HepG2 (cell line): ENCODE results near the gene DPP6. TPM values are rescaled to one million over a fixed set of nuclear protein-coding genes. Genes with fewer than 3 reads are reported as not detected.

Experiments used
- ATAC-seq: fragments of 200-7000 bp; cut with Tn5 transposase; 3 replicates; pipeline ENCODE4 v1.9.1; 2020; ENCODE audit warnings: mild to moderate bottlenecking, moderate library complexity
- BruUV-seq: library from RNA; stranded (reverse); fragments of 400-500 nt; replicated peaks from 2 replicates; lab custom pipeline; 2021; lab: Mats Ljungman, UMichigan
- CTCF ChIA-PET: fragments of 300-600 bp; formaldehyde crosslinking; extraction: SDS; loops from one replicate; lab custom pipeline; 2021; ENCODE audit warnings: low total read pairs, inconsistent platforms, low intra/inter-chr PET ratio; lab: Yijun Ruan, JAX
- POLR2A ChIA-PET: fragments of 350-600 bp; sonication (Branson Sonifier 250); formaldehyde crosslinking; loops from one replicate; lab custom pipeline; 2020; ENCODE audit warnings: antibody characterized with exemption, inconsistent platforms; lab: Yijun Ruan, JAX
- DNase-seq: peaks from one replicate; pipeline ENCODE4 v3.0.0-alpha.2; 2015; ENCODE audit warnings: low spot score
- FAIRE-seq: peaks from 3 replicates; lab custom pipeline; 2011; peaks lifted over from hg19 to GRCh38; lab: Jason Lieb, UNC
- H2AFZ ChIP-seq: one replicate; pipeline ENCODE4 v1.6.1; 2011; ENCODE audit warnings: low read length, inconsistent platforms
- H3K27ac ChIP-seq: fragments of 300-600 bp; 3 replicates; pipeline ENCODE4 v1.8.0; 2011; ENCODE audit warnings: mixed run types, mild to moderate bottlenecking, mixed read lengths, low read length, inconsistent platforms; ENCODE audit not compliant: insufficient read depth; ENCODE audit errors: extremely low read length
- H3K27me3 ChIP-seq, 2 experiments: fragments of 200-600 bp in 1 of 2; 2 replicates in 1 of 2; 3 replicates in 1 of 2; pipeline versions ENCODE4 v1.6.0 to v1.8.0; 2011; ENCODE audit warnings: low read length in 2 of 2, mild to moderate bottlenecking in 2 of 2, moderate library complexity in 2 of 2, inconsistent platforms in 1 of 2; ENCODE audit not compliant: insufficient read depth in 2 of 2, control insufficient read depth in 1 of 2
- H3K36me3 ChIP-seq, 2 experiments: fragments of 200-600 bp in 1 of 2; replicated peaks in 1 of 2; 2 replicates in 1 of 2; 3 replicates in 1 of 2; pipeline versions ENCODE4 v1.5.1 to v1.8.0; 2011; ENCODE audit warnings: low read length in 2 of 2, inconsistent platforms in 1 of 2; ENCODE audit not compliant: insufficient read depth in 2 of 2, control insufficient read depth in 1 of 2
- H3K4me1 ChIP-seq: 2 replicates; pipeline ENCODE4 v1.5.1; 2012; ENCODE audit warnings: low read length, inconsistent platforms; ENCODE audit not compliant: insufficient read depth
- H3K4me2 ChIP-seq: 2 replicates; pipeline ENCODE4 v1.6.0; 2011; ENCODE audit warnings: low read depth, low read length, inconsistent platforms
- H3K4me3 ChIP-seq, 3 experiments: fragments of 200-600 bp in 1 of 3; sonication (generic), shearing (Covaris generic) in 1 of 3; replicated peaks in 1 of 3; 2 replicates each; pipeline ENCODE4 v1.5.1; 2011 to 2016; ENCODE audit warnings: low read length in 3 of 3, inconsistent platforms in 2 of 3, low read depth in 2 of 3, mild to moderate bottlenecking in 2 of 3, control low read depth in 1 of 3, mixed read lengths in 1 of 3; ENCODE audit not compliant: insufficient read depth in 1 of 3
- H3K79me2 ChIP-seq: one replicate; pipeline ENCODE4 v1.6.1; 2011; ENCODE audit warnings: low read length, inconsistent platforms; ENCODE audit not compliant: insufficient read depth
- H3K9ac ChIP-seq: 2 replicates; pipeline ENCODE4 v1.6.0; 2011; ENCODE audit warnings: mild to moderate bottlenecking, low read depth, low read length, inconsistent platforms; ENCODE audit not compliant: insufficient read depth
- H3K9me3 ChIP-seq: 2 replicates; pipeline ENCODE4 v1.5.1; 2012; ENCODE audit warnings: mild to moderate bottlenecking, low read length
- H4K20me1 ChIP-seq: 2 replicates; pipeline ENCODE4 v1.6.0; 2011; ENCODE audit warnings: inconsistent platforms, mild to moderate bottlenecking, low read length, moderate library complexity; ENCODE audit not compliant: insufficient read depth
- CREM ChIP-seq, 2 experiments: sonication (generic) in 1 of 2; formaldehyde crosslinking in 1 of 2; IDR thresholded peaks; 2 replicates each; pipeline versions ENCODE4 v1.4.0 to v1.6.1; 2016 to 2020; ENCODE audit warnings: antibody characterized with exemption in 1 of 2, mild to moderate bottlenecking in 1 of 2, missing genetic modification reagents in 1 of 2
- GTF2F1 ChIP-seq: fragments of 150-350 bp; IDR thresholded peaks from 2 replicates; pipeline ENCODE4 v1.6.1; 2014; ENCODE audit warnings: low read length
- HNF1B ChIP-seq: sonication (generic); formaldehyde crosslinking; IDR thresholded peaks from 2 replicates; pipeline ENCODE4 v1.5.1; 2020; ENCODE audit warnings: mild to moderate bottlenecking, moderate library complexity, missing genetic modification reagents
- MTERF4 ChIP-seq: sonication (generic); formaldehyde crosslinking; IDR thresholded peaks from 2 replicates; pipeline ENCODE4 v1.8.0; 2023; ENCODE audit warnings: mild to moderate bottlenecking, missing genetic modification reagents
- PHF21A ChIP-seq: sonication (generic); formaldehyde crosslinking; IDR thresholded peaks from 2 replicates; pipeline ENCODE4 v1.5.0; 2020; ENCODE audit warnings: mild to moderate bottlenecking, missing genetic modification reagents
- RXRA ChIP-seq: sonication (generic); formaldehyde crosslinking; IDR thresholded peaks from 2 replicates; pipeline ENCODE4 v1.5.1; 2020; ENCODE audit warnings: missing genetic modification reagents
- SKI ChIP-seq: fragments of 450-650 bp; IDR thresholded peaks from one replicate; pipeline ENCODE4 v1.6.1; 2018; ENCODE audit warnings: mild to moderate bottlenecking; ENCODE audit not compliant: partially characterized antibody
- THAP9 ChIP-seq: sonication (generic); formaldehyde crosslinking; IDR thresholded peaks from 2 replicates; pipeline ENCODE4; 2020; ENCODE audit warnings: missing genetic modification reagents, mild to moderate bottlenecking, borderline replicate concordance
- ZC3H13 ChIP-seq: sonication (generic); formaldehyde crosslinking; IDR thresholded peaks from 2 replicates; pipeline ENCODE4 v1.8.1; 2023; ENCODE audit warnings: mild to moderate bottlenecking, missing genetic modification reagents, moderate library complexity
- ZFP90 ChIP-seq: sonication (generic); formaldehyde crosslinking; IDR thresholded peaks from 2 replicates; pipeline ENCODE4 v1.8.0; 2022; ENCODE audit warnings: missing genetic modification reagents, mild to moderate bottlenecking, inconsistent platforms, borderline replicate concordance
- ZNF263 ChIP-seq: sonication (generic); formaldehyde crosslinking; IDR thresholded peaks from 2 replicates; pipeline ENCODE4 v1.4.0; 2020; ENCODE audit warnings: missing genetic modification reagents
- ZNF335 ChIP-seq: sonication (generic); formaldehyde crosslinking; IDR thresholded peaks from 2 replicates; pipeline ENCODE4 v1.4.0; 2020; ENCODE audit warnings: missing genetic modification reagents
- ZNF646 ChIP-seq: sonication (generic); formaldehyde crosslinking; IDR thresholded peaks from 2 replicates; pipeline ENCODE4 v1.9.0; 2021; ENCODE audit warnings: mild to moderate bottlenecking, missing genetic modification reagents
- WGBS: methylation state at CpG from one replicate; pipeline ENCODE4 v1.1.6; 2017; ENCODE audit warnings: low lambda C conversion rate; 5-methylcytosine and 5-hydroxymethylcytosine counted together
- in situ Hi-C: cut with HindIII; loops from 2 replicates; pipeline ENCODE4 v1.10.0; 2017; ENCODE audit warnings: low pct_unique_long_range_greater_than_20kb; ENCODE audit not compliant: extremely low pct_ligation_motif_present
- intact Hi-C: fragments of 100-400 bp; cut with micrococcal nuclease; formaldehyde crosslinking; loops from one replicate; pipeline ENCODE4 v1.10.0; 2022; ENCODE audit not compliant: unreplicated experiment
- polyA plus RNA-seq, 8 experiments: library from polyadenylated mRNA; depleted of rRNA in 3 of 8; stranded (reverse) in 7 of 8; unstranded in 1 of 8; fragments of >200 nt; fragmentation: Illumina TruSeq in 4 of 8; extraction: Trizol in 4 of 8; gene quantifications; 2 replicates each; pipeline versions ENCODE4 v1.2.1 to v1.2.3, GENCODE V29; 2011 to 2016; ENCODE audit warnings: low read depth in 4 of 8, missing spikeins in 1 of 8, mixed read lengths in 1 of 8; ENCODE audit not compliant: insufficient read depth in 1 of 8
- total RNA-seq, 5 experiments: library from RNA; depleted of rRNA; stranded (reverse); fragments of >200 nt; fragmentation: Illumina TruSeq; extraction: Trizol; gene quantifications; 2 replicates each; pipeline ENCODE4 v1.2.3, GENCODE V29; 2016; ENCODE audit warnings: low read depth in 1 of 5

The DPP6 gene
- total and polyA plus RNA-seq, 2 of the 13 experiments (the other 11 are each of a cell fraction or from before 2014, with no cell fraction given) = not detected

GRCh38 chr7:154777489-154777888 is 725.3 kb downstream of the DPP6 start:
- no peak overlapping the region for H3K9ac ChIP-seq
- no peaks in the 10 kb centered on the region for H3K4me1 ChIP-seq
- CTCF ChIA-PET = no interaction called here
- intact Hi-C loops (no loop called here), in situ Hi-C loops (no loop called here)
- 39% methylated on average over 13 of the region's 13 CpGs for WGBS
- no peak for DNase-seq
- no peaks in the 10 kb centered on the region for H3K36me3 ChIP-seq
- H3K4me2 ChIP-seq = no peak overlapping the region
- ATAC-seq = no peak
- H3K27me3 ChIP-seq = peaks cover 0 to 3% of the 10 kb centered on the region in 2 experiments; a peak in 2 of 5 replicates
- no peak overlapping the region for H2AFZ ChIP-seq
- H3K27ac ChIP-seq = no peak overlapping the region
- H4K20me1 ChIP-seq = no peaks in the 10 kb centered on the region
- H3K79me2 ChIP-seq = no peaks in the 10 kb centered on the region
- BruUV-seq = no TSS peak
- no peak overlapping the region for H3K4me3 ChIP-seq
- H3K9me3 ChIP-seq = no peaks in the 10 kb centered on the region
- FAIRE-seq = no peak
- POLR2A ChIA-PET = no interaction called here
- TF ChIP-seq ZC3H13 (CRISPR knock-in tag) = no peak
- TF ChIP-seq SKI = no peak
- TF ChIP-seq MTERF4 = no peak
- no peak for TF ChIP-seq ZNF335 (CRISPR knock-in tag)
- TF ChIP-seq THAP9 (CRISPR knock-in tag) = no peak
- TF ChIP-seq ZNF263 = no peak
- TF ChIP-seq HNF1B (CRISPR knock-in tag) = no peak
- TF ChIP-seq GTF2F1 = no peak
- TF ChIP-seq RXRA = no peak
- no peak for TF ChIP-seq ZNF646
- no peak for TF ChIP-seq CREM (IDR thresholded peaks at IDR 0.05)
- TF ChIP-seq CREM (CRISPR knock-in tag; IDR thresholded peaks at IDR 0.05) = no peak
- no peak for TF ChIP-seq ZFP90 (CRISPR knock-in tag)
- no peak for TF ChIP-seq PHF21A (CRISPR knock-in tag)
